Ishikawa (cell line): ENCODE data around the gene PLCB1.

ENCODE experiments used
- CEBPB ChIP-seq: IDR thresholded peaks from 2 replicates; pipeline ENCODE4 v1.6.1; 2012
- CREB1 ChIP-seq: IDR thresholded peaks from 2 replicates; pipeline ENCODE4 v1.6.1; 2012; ENCODE audit warnings: low read depth
- EGR1 ChIP-seq: IDR thresholded peaks from 2 replicates; pipeline ENCODE4 v1.6.1; 2012
- EP300 ChIP-seq: IDR thresholded peaks from 2 replicates; pipeline ENCODE4 v1.6.1; 2012; ENCODE audit warnings: borderline replicate concordance
- FOXM1 ChIP-seq: IDR thresholded peaks from 2 replicates; pipeline ENCODE4 v1.6.1; 2012; ENCODE audit warnings: low read depth, borderline replicate concordance
- NFIC ChIP-seq: IDR thresholded peaks from 2 replicates; pipeline ENCODE4 v1.6.1; 2012
- RAD21 ChIP-seq: IDR thresholded peaks from 2 replicates; pipeline ENCODE4 v1.6.1; 2012; ENCODE audit warnings: low read depth
- TAF1 ChIP-seq: IDR thresholded peaks from 2 replicates; pipeline ENCODE4 v1.6.1; 2012; ENCODE audit warnings: low read depth, mild to moderate bottlenecking
- TCF12 ChIP-seq: IDR thresholded peaks from 2 replicates; pipeline ENCODE4 v1.6.1; 2012; ENCODE audit warnings: low read depth
- TEAD4 ChIP-seq: IDR thresholded peaks from 2 replicates; pipeline ENCODE4 v1.6.1; 2012
- YY1 ChIP-seq: IDR thresholded peaks from 2 replicates; pipeline ENCODE4 v1.6.1; 2012; ENCODE audit warnings: low read depth
- ZBTB7A ChIP-seq: IDR thresholded peaks from 2 replicates; pipeline ENCODE4 v1.6.1; 2012; ENCODE audit warnings: low read depth
- TF ChIP-seq, protein P1 (sequence below): IDR thresholded peaks from 2 replicates; pipeline ENCODE4 v1.6.1; 2012
- TF ChIP-seq, protein P2 (sequence below): IDR thresholded peaks from 2 replicates; pipeline ENCODE4 v1.6.1; 2012
- TF ChIP-seq, protein P3 (sequence below): IDR thresholded peaks from 2 replicates; pipeline ENCODE4 v1.6.1; 2012; ENCODE audit warnings: low read depth, mild to moderate bottlenecking

The PLCB1 gene

DNA sequence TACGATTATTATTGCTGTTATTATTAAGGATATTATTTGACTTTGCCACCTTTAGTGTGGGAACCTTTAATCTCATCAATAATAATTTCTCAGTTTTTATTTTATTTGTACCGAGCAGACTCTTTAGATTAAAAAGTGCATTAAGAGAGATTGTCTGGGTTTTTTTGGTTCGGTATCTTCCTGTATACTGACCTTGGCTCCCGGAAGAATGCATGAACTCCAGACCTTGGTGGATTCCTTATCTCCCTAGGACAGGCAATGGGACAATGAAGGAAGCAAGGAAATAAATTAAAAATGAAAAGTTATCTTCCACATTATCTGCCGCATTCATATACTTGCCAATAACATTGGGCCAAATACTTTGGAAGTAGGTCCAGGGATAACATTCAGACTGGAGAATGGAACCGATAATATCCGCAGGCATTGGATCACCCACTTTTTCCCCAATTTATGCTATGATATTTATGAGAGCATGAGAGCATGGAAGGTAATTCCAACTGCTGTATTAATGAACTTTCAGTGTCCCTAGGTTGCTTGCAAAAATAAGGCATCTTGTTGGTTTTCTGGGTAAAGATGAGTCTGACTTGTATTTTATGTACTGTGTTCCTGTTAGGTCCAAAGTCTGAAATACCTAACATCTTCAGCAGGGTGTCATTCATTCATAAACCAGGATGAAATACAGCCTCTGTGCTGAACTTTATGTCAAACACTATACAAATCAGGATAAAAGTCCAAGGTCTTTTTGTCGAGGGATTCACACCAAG lies 232.1 kb downstream of the PLCB1 start:
- TF ChIP-seq TAF1 (no peak), NFIC (no peak), ZBTB7A (no peak), TEAD4 (no peak), CREB1 (no peak), EP300 (no peak), TCF12 (no peak), YY1 (no peak), EGR1 (no peak), RAD21 (no peak), CEBPB (no peak), FOXM1 (no peak)
- TF ChIP-seq, protein P1, sequence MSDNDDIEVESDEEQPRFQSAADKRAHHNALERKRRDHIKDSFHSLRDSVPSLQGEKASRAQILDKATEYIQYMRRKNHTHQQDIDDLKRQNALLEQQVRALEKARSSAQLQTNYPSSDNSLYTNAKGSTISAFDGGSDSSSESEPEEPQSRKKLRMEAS: no peak
- TF ChIP-seq, protein P2, sequence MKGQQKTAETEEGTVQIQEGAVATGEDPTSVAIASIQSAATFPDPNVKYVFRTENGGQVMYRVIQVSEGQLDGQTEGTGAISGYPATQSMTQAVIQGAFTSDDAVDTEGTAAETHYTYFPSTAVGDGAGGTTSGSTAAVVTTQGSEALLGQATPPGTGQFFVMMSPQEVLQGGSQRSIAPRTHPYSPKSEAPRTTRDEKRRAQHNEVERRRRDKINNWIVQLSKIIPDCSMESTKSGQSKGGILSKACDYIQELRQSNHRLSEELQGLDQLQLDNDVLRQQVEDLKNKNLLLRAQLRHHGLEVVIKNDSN: no peak
- TF ChIP-seq, protein P3, sequence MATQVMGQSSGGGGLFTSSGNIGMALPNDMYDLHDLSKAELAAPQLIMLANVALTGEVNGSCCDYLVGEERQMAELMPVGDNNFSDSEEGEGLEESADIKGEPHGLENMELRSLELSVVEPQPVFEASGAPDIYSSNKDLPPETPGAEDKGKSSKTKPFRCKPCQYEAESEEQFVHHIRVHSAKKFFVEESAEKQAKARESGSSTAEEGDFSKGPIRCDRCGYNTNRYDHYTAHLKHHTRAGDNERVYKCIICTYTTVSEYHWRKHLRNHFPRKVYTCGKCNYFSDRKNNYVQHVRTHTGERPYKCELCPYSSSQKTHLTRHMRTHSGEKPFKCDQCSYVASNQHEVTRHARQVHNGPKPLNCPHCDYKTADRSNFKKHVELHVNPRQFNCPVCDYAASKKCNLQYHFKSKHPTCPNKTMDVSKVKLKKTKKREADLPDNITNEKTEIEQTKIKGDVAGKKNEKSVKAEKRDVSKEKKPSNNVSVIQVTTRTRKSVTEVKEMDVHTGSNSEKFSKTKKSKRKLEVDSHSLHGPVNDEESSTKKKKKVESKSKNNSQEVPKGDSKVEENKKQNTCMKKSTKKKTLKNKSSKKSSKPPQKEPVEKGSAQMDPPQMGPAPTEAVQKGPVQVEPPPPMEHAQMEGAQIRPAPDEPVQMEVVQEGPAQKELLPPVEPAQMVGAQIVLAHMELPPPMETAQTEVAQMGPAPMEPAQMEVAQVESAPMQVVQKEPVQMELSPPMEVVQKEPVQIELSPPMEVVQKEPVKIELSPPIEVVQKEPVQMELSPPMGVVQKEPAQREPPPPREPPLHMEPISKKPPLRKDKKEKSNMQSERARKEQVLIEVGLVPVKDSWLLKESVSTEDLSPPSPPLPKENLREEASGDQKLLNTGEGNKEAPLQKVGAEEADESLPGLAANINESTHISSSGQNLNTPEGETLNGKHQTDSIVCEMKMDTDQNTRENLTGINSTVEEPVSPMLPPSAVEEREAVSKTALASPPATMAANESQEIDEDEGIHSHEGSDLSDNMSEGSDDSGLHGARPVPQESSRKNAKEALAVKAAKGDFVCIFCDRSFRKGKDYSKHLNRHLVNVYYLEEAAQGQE: no peak

DNA sequence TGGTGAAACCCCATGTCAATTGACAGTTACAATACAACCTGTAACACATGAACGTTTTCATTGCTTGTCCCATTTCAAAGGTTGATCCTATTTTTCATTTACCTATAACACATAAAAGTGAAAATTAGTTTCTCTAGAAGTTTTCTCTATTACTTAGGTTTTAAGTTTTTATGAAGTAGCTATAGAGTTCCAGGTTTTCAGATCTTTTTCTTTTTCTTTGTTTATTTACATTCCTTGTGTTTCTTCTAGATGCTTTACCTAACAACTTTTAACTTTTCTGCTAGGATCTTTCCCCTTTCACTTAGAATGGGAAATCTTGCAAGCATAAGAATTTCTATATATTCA lies 232.6 kb downstream of the PLCB1 start:
- TF ChIP-seq NFIC: no peak
- TF ChIP-seq, protein P2: no peak
- no peak for TF ChIP-seq TAF1
- TF ChIP-seq TCF12: no peak
- TF ChIP-seq EP300: no peak

DNA sequence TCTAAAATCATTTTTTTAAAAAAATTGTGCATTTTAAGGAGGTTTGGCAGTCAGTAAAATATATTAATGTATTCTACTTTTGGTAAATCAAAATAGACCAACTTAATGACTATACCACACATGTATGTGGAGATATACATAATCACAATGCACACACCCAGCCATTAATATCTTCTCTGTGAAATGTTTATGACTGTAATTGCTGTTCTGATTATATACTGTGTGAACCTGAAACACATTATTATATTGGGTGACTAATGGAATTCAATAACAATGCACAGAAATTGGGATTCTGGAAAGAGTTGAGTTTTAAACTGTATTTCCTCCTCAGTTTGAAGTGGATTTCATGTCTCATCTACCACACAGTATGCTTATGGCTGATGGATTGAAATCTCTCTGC lies 233.6 kb downstream of the PLCB1 start:
- no peak for TF ChIP-seq ZBTB7A
- no peak for TF ChIP-seq RAD21
- no peak for TF ChIP-seq EP300
- TF ChIP-seq, protein P1: no peak
- TF ChIP-seq CEBPB: no peak
- no peak for TF ChIP-seq EGR1
- TF ChIP-seq TAF1: no peak
- TF ChIP-seq, protein P3: no peak

DNA sequence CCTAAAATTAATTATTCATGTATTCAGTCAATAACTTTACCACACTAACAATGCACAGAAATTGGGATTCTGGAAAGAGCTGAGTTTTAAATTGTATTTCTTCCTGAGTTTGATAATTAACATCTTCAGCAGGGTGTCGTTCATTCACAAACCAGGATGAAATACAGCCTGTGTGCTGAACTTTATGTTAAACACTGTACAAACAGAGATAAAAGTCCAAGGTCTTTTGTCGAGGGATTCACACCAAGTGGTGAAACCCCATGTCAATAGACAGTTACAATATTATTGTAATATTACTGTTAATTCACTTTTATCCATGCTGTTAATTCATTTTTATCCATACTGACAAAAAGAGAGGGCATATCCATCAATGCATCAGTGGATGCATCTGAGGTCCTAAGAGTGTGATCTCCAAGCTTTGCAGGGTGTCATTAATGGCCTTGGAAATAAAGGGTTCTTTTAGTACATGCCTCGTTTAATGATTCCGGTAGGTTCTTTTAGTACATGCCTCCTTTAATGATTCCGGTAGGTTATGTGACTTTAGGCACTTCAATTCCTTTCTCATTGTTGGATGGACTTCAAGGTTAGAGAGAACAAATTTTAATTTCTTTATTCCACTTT lies 234.3 kb downstream of the PLCB1 start:
- no peak for TF ChIP-seq FOXM1
- TF ChIP-seq NFIC: no peak
- TF ChIP-seq TCF12: no peak
- TF ChIP-seq EP300: no peak
- no peak for TF ChIP-seq CEBPB
- TF ChIP-seq, protein P2: no peak
- TF ChIP-seq, protein P3: no peak
- TF ChIP-seq TEAD4: no peak
- TF ChIP-seq CREB1: no peak
- TF ChIP-seq YY1: no peak
- no peak for TF ChIP-seq ZBTB7A
- TF ChIP-seq RAD21: no peak
- no peak for TF ChIP-seq TAF1
